Measurements from ENCODE around the gene ADK. TPM values are rescaled to one million over a fixed set of nuclear protein-coding genes. Genes with fewer than 3 reads are reported as not detected.
"Not testable (repeated sequence)": the region's sequence is repeated elsewhere in the genome, so short reads cannot be mapped to it uniquely, and the experiment has no call there.

Gene ADK
- total RNA-seq, 1 experiment from 2014 or later, result 159 TPM

- no peak overlapping the region for H3K4me3 ChIP-seq
- no peaks in the 10 kb centered on the region for H3K9me3 ChIP-seq (ENCODE audit: insufficient read depth, low read depth)
- no peaks in the 10 kb centered on the region; the same call in 1 of the 2 replicates for H3F3A ChIP-seq (ENCODE audit: insufficient read depth, low read depth)
- intact Hi-C loops (cut with micrococcal nuclease; ENCODE audit: unreplicated experiment), result no loop called here
- H2AFZ ChIP-seq, result no peak overlapping the region
- CTCF ChIA-PET, result no interaction called here
- no peaks in the 10 kb centered on the region for H3K4me1 ChIP-seq (replicated peaks; ENCODE audit: insufficient read depth)
- peaks cover 37% of the 10 kb centered on the region for H3K79me2 ChIP-seq (ENCODE audit: low read depth)
- peaks cover 5% of the 10 kb centered on the region for H4K20me1 ChIP-seq (ENCODE audit: insufficient read depth)
- no peak overlapping the region for H3K4me2 ChIP-seq
- peaks cover 31% of the 10 kb centered on the region for H3K36me3 ChIP-seq (ENCODE audit: low read depth)
- DNase-seq, result no peak
- POLR2A ChIA-PET (ENCODE audit: unreplicated experiment), result no interaction called here
- no peaks in the 10 kb centered on the region for H3K9me2 ChIP-seq (ENCODE audit: insufficient read depth)
- BruUV-seq (replicated peaks), result no TSS peak
- TF ChIP-seq CTCF (conservative IDR thresholded peaks at IDR 0.05) (no peak), EZH2 (IDR thresholded peaks at IDR 0.05; ENCODE audit: low read depth) (no peak)
- H3K27ac ChIP-seq, result no peak overlapping the region
- H3K27me3 ChIP-seq (ENCODE audit: insufficient read depth, low read depth), result no peaks in the 10 kb centered on the region
Observed at GRCh38 chr10:74140553-74140952, 10.5 kb upstream of the ADK start.

- no peaks in the 10 kb centered on the region for H3K27me3 ChIP-seq (ENCODE audit: insufficient read depth, low read depth)
- H3F3A ChIP-seq (ENCODE audit: insufficient read depth, low read depth), result peaks cover 6% of the 10 kb centered on the region
- TF ChIP-seq EZH2 (IDR thresholded peaks at IDR 0.05; ENCODE audit: low read depth) (no peak), CTCF (conservative IDR thresholded peaks at IDR 0.05) (no peak)
- H4K20me1 ChIP-seq (ENCODE audit: insufficient read depth), result no peaks in the 10 kb centered on the region
- no peak overlapping the region for H3K27ac ChIP-seq
- ChIA-PET POLR2A (ENCODE audit: unreplicated experiment) (interaction anchor here (0.6 kb wide), 2 partner anchors 764 to 898 kb away, joined by 3 read pairs; partner anchors contain the start of gene DNAJC9), CTCF (no interaction called here)
- H3K4me3 ChIP-seq, result no peak overlapping the region
- H3K4me2 ChIP-seq, result no peak overlapping the region
- H3K79me2 ChIP-seq (ENCODE audit: low read depth), result peaks cover 82% of the 10 kb centered on the region
- no peaks in the 10 kb centered on the region for H3K9me2 ChIP-seq (ENCODE audit: insufficient read depth)
- intact Hi-C loops (cut with micrococcal nuclease; ENCODE audit: unreplicated experiment), result no loop called here
- no peaks in the 10 kb centered on the region for H3K9me3 ChIP-seq (ENCODE audit: insufficient read depth, low read depth)
- BruUV-seq (replicated peaks), result no TSS peak
- H3K4me1 ChIP-seq (replicated peaks; ENCODE audit: insufficient read depth), result peaks cover 8% of the 10 kb centered on the region
- H3K36me3 ChIP-seq (ENCODE audit: low read depth), result peaks cover 10% of the 10 kb centered on the region; the same call in 1 of the 2 replicates
- DNase-seq, result no peak
- H2AFZ ChIP-seq, result no peak overlapping the region
Observed at GRCh38 chr10:74145133-74145532, 5.9 kb upstream of the ADK start.

- H4K20me1 ChIP-seq (ENCODE audit: insufficient read depth); intact Hi-C loops (cut with micrococcal nuclease; ENCODE audit: unreplicated experiment); H3K27ac ChIP-seq; H3F3A ChIP-seq (ENCODE audit: insufficient read depth, low read depth); H3K9me2 ChIP-seq (ENCODE audit: insufficient read depth); H3K36me3 ChIP-seq (ENCODE audit: low read depth); H3K4me2 ChIP-seq; BruUV-seq (replicated peaks); H3K4me3 ChIP-seq; H3K4me1 ChIP-seq (replicated peaks; ENCODE audit: insufficient read depth); POLR2A ChIA-PET (ENCODE audit: unreplicated experiment); H2AFZ ChIP-seq; DNase-seq; H3K27me3 ChIP-seq (ENCODE audit: insufficient read depth, low read depth); H3K9me3 ChIP-seq (ENCODE audit: insufficient read depth, low read depth): not testable (repeated sequence)
- peaks cover 82% of the 10 kb centered on the region for H3K79me2 ChIP-seq (ENCODE audit: low read depth)
- CTCF ChIA-PET, result interaction anchor here (0.6 kb wide), 1 partner anchor 259 kb away, joined by 3 read pairs; no protein-coding TSS in a partner anchor
Observed at GRCh38 chr10:74146980-74147379, 4.0 kb upstream of the ADK start.
